Keratinocyte (primary cell): ENCODE results near the gene PAGR1. TPM values are rescaled to one million over a fixed set of nuclear protein-coding genes. Genes with fewer than 3 reads are reported as not detected.

ENCODE experiments used
- DNase-seq: peaks from one replicate; pipeline ENCODE4 v3.0.0-alpha.2; 2011; ENCODE audit warnings: low read depth, missing footprints, low spot score
- FAIRE-seq: peaks from 2 replicates; lab custom pipeline; 2011; peaks lifted over from hg19 to GRCh38; lab: Jason Lieb, UNC
- H2AFZ ChIP-seq: 2 replicates; pipeline ENCODE4 v1.6.0; 2012; ENCODE audit warnings: low read length, control low read depth, inconsistent platforms; ENCODE audit not compliant: control insufficient read depth
- H3K27ac ChIP-seq: 2 replicates; pipeline ENCODE4 v1.5.1; 2011; ENCODE audit warnings: low read length; ENCODE audit not compliant: control insufficient read depth, insufficient read depth
- H3K27me3 ChIP-seq: 3 replicates; pipeline ENCODE4 v1.6.0; 2011; ENCODE audit warnings: low read length; ENCODE audit not compliant: control insufficient read depth, insufficient read depth; ENCODE audit errors: extremely low read depth
- H3K36me3 ChIP-seq, 2 experiments: 2 replicates in 1 of 2; 3 replicates in 1 of 2; pipeline ENCODE4 v1.5.1; 2011; ENCODE audit warnings: low read length in 2 of 2, mild to moderate bottlenecking in 1 of 2; ENCODE audit not compliant: control insufficient read depth in 2 of 2, insufficient read depth in 2 of 2; ENCODE audit errors: extremely low read depth in 1 of 2
- H3K4me1 ChIP-seq: 3 replicates; pipeline ENCODE4 v1.5.1; 2011; ENCODE audit warnings: low read length; ENCODE audit not compliant: control insufficient read depth, insufficient read depth; ENCODE audit errors: extremely low read depth
- H3K4me2 ChIP-seq: 3 replicates; pipeline ENCODE4 v1.6.0; 2011; ENCODE audit warnings: low read depth, low read length; ENCODE audit not compliant: control insufficient read depth, insufficient read depth; ENCODE audit errors: extremely low read depth
- H3K4me3 ChIP-seq, 3 experiments: fragments of 200-600 bp in 1 of 3; sonication (generic) in 1 of 3; 2 replicates in 2 of 3; 3 replicates in 1 of 3; pipeline ENCODE4 v1.5.1; 2011 to 2016; ENCODE audit warnings: low read length in 3 of 3, mild to moderate bottlenecking in 3 of 3, control low read depth in 2 of 3, inconsistent platforms in 1 of 3, low read depth in 1 of 3, mixed read lengths in 1 of 3, mixed run types in 1 of 3, moderate library complexity in 1 of 3; ENCODE audit not compliant: control insufficient read depth in 2 of 3, insufficient read depth in 2 of 3; ENCODE audit errors: extremely low read depth in 1 of 3
- H3K79me2 ChIP-seq: 2 replicates; pipeline ENCODE4 v1.6.0; 2012; ENCODE audit warnings: low read length; ENCODE audit not compliant: control insufficient read depth, insufficient read depth
- H3K9ac ChIP-seq: 3 replicates; pipeline ENCODE4 v1.6.0; 2011; ENCODE audit warnings: low read length; ENCODE audit not compliant: control insufficient read depth, insufficient read depth; ENCODE audit errors: extremely low read depth
- H3K9me1 ChIP-seq: 3 replicates; pipeline ENCODE4 v1.6.0; 2011; ENCODE audit warnings: low read length; ENCODE audit not compliant: control insufficient read depth, insufficient read depth; ENCODE audit errors: extremely low read depth
- H3K9me3 ChIP-seq: 2 replicates; pipeline ENCODE4 v1.5.1; 2012; ENCODE audit warnings: low read depth, low read length; ENCODE audit not compliant: control insufficient read depth
- H4K20me1 ChIP-seq: 3 replicates; pipeline ENCODE4 v1.6.0; 2011; ENCODE audit warnings: low read length; ENCODE audit not compliant: control insufficient read depth, insufficient read depth; ENCODE audit errors: extremely low read depth
- EZH2 ChIP-seq: IDR thresholded peaks from one replicate; pipeline ENCODE4 v1.6.1; 2012; ENCODE audit warnings: inconsistent platforms, mild to moderate bottlenecking, low read length, moderate library complexity
- dilution Hi-C: fragments of 300-500 bp; cut with MboI; formaldehyde crosslinking; loops from one replicate; pipeline ENCODE4 v1.7.0; 2020; ENCODE audit warnings: low sequenced_read_pairs; ENCODE audit not compliant: extremely low pct_ligation_motif_present
- polyA plus RNA-seq, 5 experiments: library from polyadenylated mRNA; depleted of rRNA in 3 of 5; stranded (reverse) in 3 of 5; stranded (forward) in 1 of 5; unstranded in 1 of 5; fragments of >200 nt; gene quantifications; 1 replicate in 1 of 5; 2 replicates in 3 of 5; 3 replicates in 1 of 5; pipeline versions ENCODE4 v1.2.1 to v1.2.3, GENCODE V29; 2011 to 2012; ENCODE audit warnings: missing spikeins in 2 of 5, low read depth in 1 of 5, low replicate concordance in 1 of 5
- TF ChIP-seq, protein P1 (sequence below), 3 experiments: IDR thresholded peaks in 1 of 3; conservative IDR thresholded peaks in 1 of 3; optimal IDR thresholded peaks in 1 of 3; 2 replicates in 2 of 3; 3 replicates in 1 of 3; pipeline versions ENCODE3 to v1.5.1; 2011; ENCODE audit warnings: low read length in 3 of 3, mild to moderate bottlenecking in 3 of 3, moderate library complexity in 2 of 3, control low read depth in 1 of 3, inconsistent platforms in 1 of 3; ENCODE audit not compliant: insufficient read depth in 2 of 3; ENCODE audit errors: extremely low read depth in 1 of 3

Gene PAGR1
- polyA plus RNA-seq, 1 donor (not counting 4 experiments of a cell fraction or from before 2014, with no cell fraction given): 13.6 TPM

DNA sequence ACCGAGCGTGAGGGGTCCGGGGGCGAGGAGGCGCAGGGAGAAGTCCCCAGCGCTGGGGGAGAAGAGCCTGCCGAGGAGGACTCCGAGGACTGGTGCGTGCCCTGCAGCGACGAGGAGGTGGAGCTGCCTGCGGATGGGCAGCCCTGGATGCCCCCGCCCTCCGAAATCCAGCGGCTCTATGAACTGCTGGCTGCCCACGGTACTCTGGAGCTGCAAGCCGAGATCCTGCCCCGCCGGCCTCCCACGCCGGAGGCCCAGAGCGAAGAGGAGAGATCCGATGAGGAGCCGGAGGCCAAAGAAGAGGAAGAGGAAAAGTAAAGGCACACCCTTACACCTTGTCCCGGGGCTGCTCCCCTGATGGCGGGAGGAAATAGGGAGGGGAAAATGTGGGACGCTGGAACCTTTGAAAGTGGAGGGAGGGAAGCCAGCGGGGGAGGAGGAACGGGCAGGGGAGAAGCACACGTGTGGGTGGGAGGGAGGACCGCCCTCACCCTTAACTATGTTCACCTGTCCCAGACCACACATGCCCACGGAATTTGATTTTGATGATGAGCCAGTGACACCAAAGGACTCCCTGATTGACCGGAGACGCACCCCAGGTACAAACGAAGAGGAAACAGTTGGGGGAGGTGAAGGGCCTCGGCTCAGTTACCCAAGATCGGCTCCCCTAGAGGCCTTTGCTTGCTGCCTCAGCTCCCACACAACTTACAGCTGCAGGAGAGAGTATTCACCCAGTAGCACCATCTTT, 916 bp downstream of the PAGR1 start:
- no peaks in the 10 kb centered on the region for H3K9me1 ChIP-seq

GRCh38 chr16:29818082-29818481, 2.1 kb downstream of the PAGR1 start:
- FAIRE-seq: no peak

More for the DNA sequence above, 916 bp downstream of the PAGR1 start:
- Histone ChIP-seq H3K27ac (peak overlapping the region; percentile 83), H3K4me2 (peak overlapping the region; percentile 84), H3K27me3 (peaks cover 11% of the 10 kb centered on the region), H3K9me3 (no peaks in the 10 kb centered on the region), H3K9ac (peak overlapping the region; percentile 88), H3K4me1 (peaks cover 39% of the 10 kb centered on the region), H2AFZ (peak overlapping the region; percentile 73), H4K20me1 (no peaks in the 10 kb centered on the region), H3K36me3 (peaks cover 0 to 10% of the 10 kb centered on the region in 2 experiments), H3K4me3 (peak overlapping the region; percentile 81 to 88 (median 87)), H3K79me2 (peaks cover 33% of the 10 kb centered on the region)
- TF ChIP-seq, protein P1, sequence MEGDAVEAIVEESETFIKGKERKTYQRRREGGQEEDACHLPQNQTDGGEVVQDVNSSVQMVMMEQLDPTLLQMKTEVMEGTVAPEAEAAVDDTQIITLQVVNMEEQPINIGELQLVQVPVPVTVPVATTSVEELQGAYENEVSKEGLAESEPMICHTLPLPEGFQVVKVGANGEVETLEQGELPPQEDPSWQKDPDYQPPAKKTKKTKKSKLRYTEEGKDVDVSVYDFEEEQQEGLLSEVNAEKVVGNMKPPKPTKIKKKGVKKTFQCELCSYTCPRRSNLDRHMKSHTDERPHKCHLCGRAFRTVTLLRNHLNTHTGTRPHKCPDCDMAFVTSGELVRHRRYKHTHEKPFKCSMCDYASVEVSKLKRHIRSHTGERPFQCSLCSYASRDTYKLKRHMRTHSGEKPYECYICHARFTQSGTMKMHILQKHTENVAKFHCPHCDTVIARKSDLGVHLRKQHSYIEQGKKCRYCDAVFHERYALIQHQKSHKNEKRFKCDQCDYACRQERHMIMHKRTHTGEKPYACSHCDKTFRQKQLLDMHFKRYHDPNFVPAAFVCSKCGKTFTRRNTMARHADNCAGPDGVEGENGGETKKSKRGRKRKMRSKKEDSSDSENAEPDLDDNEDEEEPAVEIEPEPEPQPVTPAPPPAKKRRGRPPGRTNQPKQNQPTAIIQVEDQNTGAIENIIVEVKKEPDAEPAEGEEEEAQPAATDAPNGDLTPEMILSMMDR (optimal IDR thresholded peaks at IDR 0.05 in 1 of 3, IDR thresholded peaks at IDR 0.05 in 1 of 3, conservative IDR thresholded peaks at IDR 0.05 in 1 of 3; ENCODE audit: extremely low read depth in 1 of 3, insufficient read depth in 2 of 3, low read length in 3 of 3): peak in 1 of 3 experiments; percentile 36
- no peak for TF ChIP-seq EZH2
- peak; percentile 43 for FAIRE-seq
- DNase-seq: no peak
- dilution Hi-C loops: no loop called here

More at GRCh38 chr16:29818082-29818481, 2.1 kb downstream of the PAGR1 start:
- H3K9me1 ChIP-seq: no peaks in the 10 kb centered on the region
- H3K4me3 ChIP-seq: no peak overlapping the region
- H2AFZ ChIP-seq: no peak overlapping the region
- H3K27me3 ChIP-seq: peaks cover under 1% of the 10 kb centered on the region
- no peaks in the 10 kb centered on the region for H3K9me3 ChIP-seq
- TF ChIP-seq, protein P1 (optimal IDR thresholded peaks at IDR 0.05 in 1 of 3, IDR thresholded peaks at IDR 0.05 in 1 of 3, conservative IDR thresholded peaks at IDR 0.05 in 1 of 3; ENCODE audit: extremely low read depth in 1 of 3, insufficient read depth in 2 of 3, low read length in 3 of 3): no peak
- no peak for TF ChIP-seq EZH2
- peak overlapping the region; percentile 6 for H3K4me2 ChIP-seq
- H3K27ac ChIP-seq: no peak overlapping the region
- H3K9ac ChIP-seq: no peak overlapping the region
- peaks cover 48% of the 10 kb centered on the region for H3K4me1 ChIP-seq
- dilution Hi-C loops: no loop called here
- H4K20me1 ChIP-seq: no peaks in the 10 kb centered on the region
- no peak for DNase-seq
- H3K36me3 ChIP-seq: peaks cover 0 to 10% of the 10 kb centered on the region in 2 experiments
- H3K79me2 ChIP-seq: peaks cover 44% of the 10 kb centered on the region
